Osteoblast (primary cell): ENCODE results near the gene OR2J3. TPM values are rescaled to one million over a fixed set of nuclear protein-coding genes. Genes with fewer than 3 reads are reported as not detected.
"Not testable (repeated sequence)": the region's sequence is repeated elsewhere in the genome, so short reads cannot be mapped to it uniquely, and the experiment has no call there.

Experiments
- DNase-seq: peaks from one replicate; pipeline ENCODE4 v3.0.0; 2011; ENCODE audit warnings: low spot score, mixed read lengths; ENCODE audit not compliant: insufficient read length; ENCODE audit errors: missing footprints
- H2AFZ ChIP-seq: 2 replicates; pipeline ENCODE4 v1.6.0; 2011; ENCODE audit warnings: mild to moderate bottlenecking, low read length
- H3K27ac ChIP-seq: 2 replicates; pipeline ENCODE4 v1.5.1; 2011; ENCODE audit warnings: mild to moderate bottlenecking, low read depth, low read length, moderate library complexity
- H3K27me3 ChIP-seq: 2 replicates; pipeline ENCODE4 v1.6.0; 2012; ENCODE audit warnings: mild to moderate bottlenecking, control low read depth, inconsistent platforms, low read length, moderate library complexity; ENCODE audit not compliant: insufficient read depth
- H3K36me3 ChIP-seq: 2 replicates; pipeline ENCODE4 v1.5.1; 2011; ENCODE audit warnings: mild to moderate bottlenecking, low read length, control low read depth, moderate library complexity; ENCODE audit not compliant: insufficient read depth
- H3K4me1 ChIP-seq: 2 replicates; pipeline ENCODE4 v1.5.1; 2011; ENCODE audit warnings: mild to moderate bottlenecking, low read length, control low read depth, moderate library complexity; ENCODE audit not compliant: insufficient read depth
- H3K4me2 ChIP-seq: 2 replicates; pipeline ENCODE4 v1.6.0; 2011; ENCODE audit warnings: mild to moderate bottlenecking, low read length; ENCODE audit not compliant: insufficient read depth
- H3K4me3 ChIP-seq: fragments of 200-600 bp; sonication (generic); 3 replicates; pipeline ENCODE4 v1.5.1; 2012; ENCODE audit warnings: mild to moderate bottlenecking, low read length, inconsistent platforms; ENCODE audit not compliant: insufficient read depth
- H3K79me2 ChIP-seq: 2 replicates; pipeline ENCODE4 v1.6.0; 2012; ENCODE audit warnings: mild to moderate bottlenecking, low read length, control low read depth, inconsistent platforms; ENCODE audit not compliant: insufficient read depth
- H3K9me3 ChIP-seq: 2 replicates; pipeline ENCODE4 v1.5.1; 2011; ENCODE audit warnings: low read depth, low read length, control low read depth
- H4K20me1 ChIP-seq: 2 replicates; pipeline ENCODE4 v1.6.0; 2012; ENCODE audit warnings: mild to moderate bottlenecking, low read length, control low read depth; ENCODE audit not compliant: insufficient read depth
- total RNA-seq: library from RNA; depleted of rRNA; stranded (reverse); fragments of >200 nt; gene quantifications from 2 replicates; pipeline ENCODE4 v1.2.3, GENCODE V29; 2012

OR2J3 gene
- total RNA-seq, 1 donor, result not detected

- H3K9me3 ChIP-seq, H3K4me2 ChIP-seq, H3K4me1 ChIP-seq, H3K27ac ChIP-seq, H2AFZ ChIP-seq, H3K4me3 ChIP-seq, DNase-seq, H3K36me3 ChIP-seq, H4K20me1 ChIP-seq, H3K79me2 ChIP-seq, H3K27me3 ChIP-seq: not testable (repeated sequence)
Measured at GRCh38 chr6:29159922-29160321, 52.1 kb downstream of the OR2J3 start.

Other genes with a start within 250 kb of the OR2J3 start
- gene TRIM27, start 184.1 kb upstream of the OR2J3 start, total RNA-seq, result 53.6 and 63.6 TPM in 2 replicates
- 0.88 and 1.1 TPM in 2 replicates for gene ZNF311, start 102.7 kb upstream of the OR2J3 start, total RNA-seq
- not detected in 2 replicates for gene OR2W1, start 62.9 kb upstream of the OR2J3 start, total RNA-seq
- gene OR2B3, start 20.7 kb upstream of the OR2J3 start, total RNA-seq, result not detected in 2 replicates
- not detected in 2 replicates for gene OR2J1, start 8.6 kb upstream of the OR2J3 start, total RNA-seq
- gene OR2J2, start 62.8 kb downstream of the OR2J3 start, total RNA-seq, result not detected in 2 replicates
- gene OR14J1, start 193.6 kb downstream of the OR2J3 start, total RNA-seq, result not detected in 2 replicates